H9 (cell line): Measurements from ENCODE around the gene SCN2B. TPM values are rescaled to one million over a fixed set of nuclear protein-coding genes. Genes with fewer than 3 reads are reported as not detected.

Source experiments
- DNase-seq: peaks from one replicate; pipeline ENCODE4 v3.0.0-alpha.2; 2017
- H2AFZ ChIP-seq: one replicate; pipeline ENCODE4 v1.6.1; 2013; ENCODE audit warnings: mild to moderate bottlenecking, low read length, control low read depth, moderate library complexity
- H2AK5ac ChIP-seq: 2 replicates; pipeline ENCODE4 v1.6.1; 2013; ENCODE audit warnings: low read length, control low read depth, mixed read lengths; ENCODE audit not compliant: insufficient read length
- H2BK120ac ChIP-seq: one replicate; pipeline ENCODE4 v1.6.1; 2013; ENCODE audit warnings: low read depth, mild to moderate bottlenecking, low read length, control low read depth, inconsistent platforms; ENCODE audit not compliant: poor library complexity, severe bottlenecking
- H2BK12ac ChIP-seq: 2 replicates; pipeline ENCODE4 v1.6.1; 2013; ENCODE audit warnings: low read length, control low read depth, mixed read lengths, low read depth; ENCODE audit not compliant: insufficient read length
- H2BK15ac ChIP-seq: 2 replicates; pipeline ENCODE4 v1.6.1; 2013; ENCODE audit warnings: low read depth, low read length, control low read depth
- H2BK20ac ChIP-seq: one replicate; pipeline ENCODE4 v1.6.1; 2013; ENCODE audit warnings: low read depth, mild to moderate bottlenecking, low read length, control low read depth, inconsistent platforms; ENCODE audit not compliant: poor library complexity, severe bottlenecking
- H2BK5ac ChIP-seq: 2 replicates; pipeline ENCODE4 v1.6.1; 2013; ENCODE audit warnings: low read length, control low read depth, mixed read lengths; ENCODE audit not compliant: insufficient read length
- H3K14ac ChIP-seq: 2 replicates; pipeline ENCODE4 v1.6.1; 2013; ENCODE audit warnings: low read length, control low read depth; ENCODE audit not compliant: insufficient read depth
- H3K18ac ChIP-seq: 2 replicates; pipeline ENCODE4 v1.6.1; 2013; ENCODE audit warnings: low read depth, mild to moderate bottlenecking, mixed read lengths, low read length, control low read depth; ENCODE audit not compliant: insufficient read length
- H3K23ac ChIP-seq: 2 replicates; pipeline ENCODE4 v1.6.1; 2013; ENCODE audit warnings: low read length, control low read depth, mixed read lengths, low read depth; ENCODE audit not compliant: insufficient read length
- H3K23me2 ChIP-seq: 2 replicates; pipeline ENCODE4 v1.6.1; 2013; ENCODE audit warnings: low read depth, mild to moderate bottlenecking, mixed read lengths, low read length, control low read depth; ENCODE audit not compliant: insufficient read length, poor library complexity, severe bottlenecking
- H3K27ac ChIP-seq: 2 replicates; pipeline ENCODE4 v1.5.1; 2013; ENCODE audit warnings: low read length, control low read depth, mixed read lengths, low read depth; ENCODE audit not compliant: insufficient read length
- H3K27me3 ChIP-seq: 2 replicates; pipeline ENCODE4 v1.6.1; 2013; ENCODE audit warnings: low read length, control low read depth, inconsistent platforms; ENCODE audit not compliant: insufficient read depth
- H3K4ac ChIP-seq: 2 replicates; pipeline ENCODE4 v1.6.1; 2013; ENCODE audit warnings: low read depth, mild to moderate bottlenecking, control low read depth, inconsistent platforms, low read length, moderate library complexity
- H3K4me1 ChIP-seq: 2 replicates; pipeline ENCODE4 v1.6.1; 2013; ENCODE audit warnings: low read length, control low read depth, inconsistent platforms; ENCODE audit not compliant: insufficient read depth
- H3K4me2 ChIP-seq: 2 replicates; pipeline ENCODE4 v1.6.1; 2013; ENCODE audit warnings: low read length, control low read depth, mixed read lengths; ENCODE audit not compliant: insufficient read length, insufficient read depth
- H3K56ac ChIP-seq: 2 replicates; pipeline ENCODE4 v1.6.1; 2013; ENCODE audit warnings: low read depth, mild to moderate bottlenecking, mixed read lengths, low read length, control low read depth; ENCODE audit not compliant: insufficient read length
- H3K79me1 ChIP-seq: 2 replicates; pipeline ENCODE4 v1.6.1; 2013; ENCODE audit warnings: low read depth, mild to moderate bottlenecking, moderate library complexity, low read length, control low read depth, inconsistent platforms; ENCODE audit not compliant: insufficient read depth, poor library complexity, severe bottlenecking
- H3K79me2 ChIP-seq: 2 replicates; pipeline ENCODE4 v1.6.1; 2013; ENCODE audit warnings: low read length, control low read depth, inconsistent platforms; ENCODE audit not compliant: insufficient read depth
- H3K9ac ChIP-seq: 2 replicates; pipeline ENCODE4 v1.6.1; 2013; ENCODE audit warnings: low read length, control low read depth, mixed read lengths; ENCODE audit not compliant: insufficient read length; ENCODE audit errors: extremely low read depth
- H3K9me3 ChIP-seq: one replicate; pipeline ENCODE4 v1.6.1; 2013; ENCODE audit warnings: low read depth, low read length, inconsistent platforms; ENCODE audit not compliant: control insufficient read depth
- H3T11ph ChIP-seq: one replicate; pipeline ENCODE4 v1.6.1; 2013; ENCODE audit warnings: mild to moderate bottlenecking, low read length, control low read depth, inconsistent platforms
- H4K20me1 ChIP-seq: one replicate; pipeline ENCODE4 v1.6.1; 2013; ENCODE audit not compliant: control insufficient read depth, insufficient read length, insufficient read depth
- H4K5ac ChIP-seq: 2 replicates; pipeline ENCODE4 v1.6.1; 2013; ENCODE audit warnings: low read depth, mild to moderate bottlenecking, mixed read lengths, low read length, control low read depth; ENCODE audit not compliant: insufficient read length
- H4K8ac ChIP-seq: replicated peaks from 2 replicates; pipeline ENCODE4 v1.6.1; 2013; ENCODE audit warnings: low read length, control low read depth, mixed read lengths, low read depth; ENCODE audit not compliant: insufficient read length
- H4K91ac ChIP-seq: 2 replicates; pipeline ENCODE4 v1.6.1; 2013; ENCODE audit warnings: low read depth, mild to moderate bottlenecking, moderate library complexity, mixed read lengths, low read length, control low read depth; ENCODE audit not compliant: insufficient read length
- H3K27ac Mint-ChIP-seq, 3 experiments: 2 replicates in 2 of 3; 3 replicates in 1 of 3; pipeline ENCODE4 v1.8.0; 2020 to 2021; ENCODE audit warnings: mixed read lengths in 3 of 3, mild to moderate bottlenecking in 1 of 3, moderate library complexity in 1 of 3
- H3K27me3 Mint-ChIP-seq: 2 replicates; pipeline ENCODE4 v1.8.0; 2021; ENCODE audit warnings: low read depth, mild to moderate bottlenecking, moderate library complexity, mixed read lengths
- H3K36me3 Mint-ChIP-seq, 3 experiments: 2 replicates in 2 of 3; 3 replicates in 1 of 3; pipeline ENCODE4 v1.8.0; 2020 to 2021; ENCODE audit warnings: low read depth in 3 of 3, mixed read lengths in 3 of 3; ENCODE audit not compliant: insufficient read depth in 1 of 3
- H3K4me1 Mint-ChIP-seq, 2 experiments: 2 replicates each; pipeline ENCODE4 v1.8.0; 2020; ENCODE audit warnings: mixed read lengths in 2 of 2
- H3K4me3 Mint-ChIP-seq, 2 experiments: 2 replicates in 1 of 2; 3 replicates in 1 of 2; pipeline ENCODE4 v1.8.0; 2020 to 2021; ENCODE audit warnings: mild to moderate bottlenecking in 2 of 2, mixed read lengths in 2 of 2, moderate library complexity in 1 of 2
- H3K9me3 Mint-ChIP-seq, 2 experiments: 2 replicates in 1 of 2; 3 replicates in 1 of 2; pipeline ENCODE4 v1.8.0; 2020; ENCODE audit warnings: mild to moderate bottlenecking in 2 of 2, mixed read lengths in 2 of 2, moderate library complexity in 1 of 2
- CTCF ChIP-seq: fragments of 200-600 bp; sonication (generic); conservative IDR thresholded peaks from 3 replicates; pipeline ENCODE4 v1.8.0; 2021; ENCODE audit warnings: antibody characterized with exemption, mild to moderate bottlenecking
- WGBS: extraction: QIAGEN DNeasy Blood & Tissue Kit; methylation state at CpG from one replicate; pipeline ENCODE4 v1.1.7; 2013; ENCODE audit warnings: missing lambda C conversion rate, low lambda C conversion rate, mixed read lengths; ENCODE audit not compliant: insufficient read length; ENCODE audit errors: extremely low coverage; 5-methylcytosine and 5-hydroxymethylcytosine counted together
- total RNA-seq: library from RNA; stranded (reverse); gene quantifications from 2 replicates; pipeline ENCODE4 v1.2.1, GENCODE V29; 2021

The SCN2B gene
- total RNA-seq, 1 experiment from 2014 or later = not detected

- no peak overlapping the region for H2AK5ac ChIP-seq
- H3K56ac ChIP-seq = no peak overlapping the region
- H4K91ac ChIP-seq = no peak overlapping the region
- no CpG with 5 or more reads among the region's 1 CpG for WGBS
- H3K23me2 ChIP-seq = no peaks in the 10 kb centered on the region
- no peak overlapping the region for H3K14ac ChIP-seq
- no peak overlapping the region for H3K4me3 Mint-ChIP-seq
- no peak overlapping the region for H4K8ac ChIP-seq
- H3K4me1 Mint-ChIP-seq = peaks cover 9 to 13% of the 10 kb centered on the region in 2 experiments
- no peaks in the 10 kb centered on the region for H3K9me3 Mint-ChIP-seq
- H2BK5ac ChIP-seq = no peak overlapping the region
- H2BK120ac ChIP-seq = no peak overlapping the region
- no peak overlapping the region for H3K4me2 ChIP-seq
- no peak overlapping the region for H3T11ph ChIP-seq
- H3K23ac ChIP-seq = no peak overlapping the region
- H2BK12ac ChIP-seq = no peak overlapping the region
- no peaks in the 10 kb centered on the region for H3K4me1 ChIP-seq
- no peak overlapping the region for H2BK20ac ChIP-seq
- TF ChIP-seq CTCF = no peak
- H4K20me1 ChIP-seq = no peaks in the 10 kb centered on the region
- no peak overlapping the region for H3K18ac ChIP-seq
- H4K5ac ChIP-seq = no peak overlapping the region
- H3K27ac Mint-ChIP-seq = no peak overlapping the region
- no peak for DNase-seq
- no peaks in the 10 kb centered on the region for H3K36me3 Mint-ChIP-seq
- no peak overlapping the region for H3K9ac ChIP-seq
- H3K27ac ChIP-seq = no peak overlapping the region
- H2AFZ ChIP-seq = no peak overlapping the region
- no peak overlapping the region for H3K4ac ChIP-seq
- H3K79me1 ChIP-seq = no peaks in the 10 kb centered on the region
- no peaks in the 10 kb centered on the region for H3K9me3 ChIP-seq
- H3K79me2 ChIP-seq = no peaks in the 10 kb centered on the region
- peaks cover 73% of the 10 kb centered on the region for H3K27me3 Mint-ChIP-seq
- H3K27me3 ChIP-seq = no peaks in the 10 kb centered on the region; the same call in 1 of the 2 replicates
- H2BK15ac ChIP-seq = no peak overlapping the region
Measured at GRCh38 chr11:118139578-118139977, 36.9 kb downstream of the SCN2B start.
